SKM-1 treated with dmso at 0.1 percent for 144 hours (cell line): ENCODE data around the gene HMGA1.
"Not testable (repeated sequence)": the region's sequence is repeated elsewhere in the genome, so short reads cannot be mapped to it uniquely, and the experiment has no call there.

Experiments used
- DNase-seq: peaks from one replicate; lab custom pipeline; 2025; ENCODE audit not compliant: unreplicated experiment; lab: John Stamatoyannopoulos, UW

The HMGA1 gene

DNA sequence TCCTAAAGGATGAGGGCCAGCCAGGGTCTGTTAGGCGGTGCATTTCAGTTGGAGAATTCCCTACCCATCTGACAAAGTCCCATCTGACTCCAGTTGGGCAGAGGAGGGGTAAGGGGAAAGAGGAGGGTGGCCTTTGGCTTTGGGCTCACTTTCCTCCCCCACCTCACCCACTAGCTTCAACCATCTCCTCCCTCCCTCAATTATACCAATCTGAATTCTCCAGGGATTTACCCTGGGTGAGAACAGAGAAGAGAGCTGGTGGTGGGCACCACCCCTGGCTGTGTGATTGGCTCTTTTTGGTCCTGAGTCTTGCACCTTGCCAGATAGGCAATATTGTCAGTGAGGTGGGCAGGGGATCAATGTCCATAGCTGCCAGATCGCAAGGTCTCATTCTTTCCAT, 3.2 kb downstream of the HMGA1 start:
- DNase-seq = no peak

DNA sequence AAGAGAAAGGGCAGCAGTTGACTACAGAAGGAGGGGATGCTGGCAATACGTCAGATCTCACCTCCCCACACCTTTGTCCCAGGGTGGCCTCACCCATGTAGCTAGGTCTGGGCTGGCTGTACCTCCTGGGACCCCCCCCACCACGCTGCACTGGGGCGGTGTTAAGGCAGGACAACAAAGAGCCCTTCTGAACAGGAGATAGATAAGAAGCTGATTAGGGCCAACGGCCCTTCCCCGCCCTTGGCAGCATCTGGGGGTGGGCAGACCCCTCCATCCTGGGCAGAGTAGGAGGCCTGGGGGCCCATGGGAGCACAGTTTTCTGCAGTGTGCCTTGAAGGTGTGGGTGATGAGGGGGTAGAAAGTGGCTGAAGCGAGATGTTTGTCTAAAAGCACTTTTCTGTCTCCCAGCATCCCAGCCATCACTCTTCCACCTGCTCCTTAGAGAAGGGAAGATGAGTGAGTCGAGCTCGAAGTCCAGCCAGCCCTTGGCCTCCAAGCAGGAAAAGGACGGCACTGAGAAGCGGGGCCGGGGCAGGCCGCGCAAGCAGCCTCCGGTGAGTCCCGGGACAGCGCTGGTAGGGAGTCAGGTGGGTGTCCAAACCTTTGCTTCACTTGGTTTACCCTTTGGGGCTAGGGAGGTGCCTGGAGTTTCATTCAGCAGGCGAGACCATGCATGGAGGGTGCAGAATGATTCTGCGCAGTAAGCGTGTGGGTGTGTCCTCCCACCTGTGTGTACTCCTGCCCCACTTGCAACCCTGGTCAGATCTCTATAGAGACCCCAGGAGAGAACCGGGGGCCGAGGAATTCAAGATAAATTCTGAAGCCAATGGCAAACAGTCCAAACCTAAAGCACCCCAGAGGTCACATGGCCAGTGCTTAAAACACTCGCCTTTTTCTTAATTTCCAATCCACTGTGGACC, 3.9 kb downstream of the HMGA1 start:
- DNase-seq = no peak

DNA sequence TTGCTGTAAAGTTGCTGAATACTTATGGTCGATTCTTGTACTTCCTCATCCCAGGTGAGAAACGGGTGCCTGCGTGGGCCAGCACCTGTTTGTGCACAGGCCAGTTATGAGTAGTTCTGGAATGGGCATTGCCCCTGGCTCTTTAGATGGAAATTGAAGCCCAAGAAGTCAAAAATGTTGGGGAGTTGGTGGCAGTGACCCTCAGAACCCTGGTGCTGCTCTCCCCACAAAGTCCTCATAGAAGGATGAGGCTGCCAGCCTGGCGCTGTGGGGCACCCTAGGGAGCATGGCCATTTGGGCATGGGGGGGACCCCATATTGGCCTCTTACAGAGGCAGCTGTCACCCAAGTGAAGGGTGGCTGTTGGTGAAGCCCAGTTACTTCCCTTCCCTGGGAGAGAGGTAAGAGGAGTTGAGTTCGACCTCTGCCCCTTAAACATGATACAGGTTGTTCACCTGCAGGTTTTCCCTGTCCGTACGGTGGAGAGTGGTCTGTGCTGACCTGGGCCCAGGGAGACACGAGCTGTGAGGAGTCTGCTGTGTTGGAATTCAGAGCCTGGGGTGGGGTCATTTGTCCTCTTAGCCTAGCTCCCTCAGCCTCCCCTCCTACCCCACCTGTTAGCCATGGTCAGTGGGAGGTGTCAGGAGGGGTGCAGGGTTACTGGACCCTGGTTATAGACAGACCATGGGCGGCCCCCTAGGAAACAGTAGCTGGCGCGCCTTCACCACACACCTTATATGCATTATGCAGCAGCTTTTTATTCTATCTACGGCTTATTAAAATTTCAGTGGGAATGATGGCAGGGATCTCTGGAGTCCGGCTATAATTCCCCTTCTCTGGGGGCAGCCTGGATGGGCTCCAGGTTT, 4.9 kb downstream of the HMGA1 start:
- no peak for DNase-seq

DNA sequence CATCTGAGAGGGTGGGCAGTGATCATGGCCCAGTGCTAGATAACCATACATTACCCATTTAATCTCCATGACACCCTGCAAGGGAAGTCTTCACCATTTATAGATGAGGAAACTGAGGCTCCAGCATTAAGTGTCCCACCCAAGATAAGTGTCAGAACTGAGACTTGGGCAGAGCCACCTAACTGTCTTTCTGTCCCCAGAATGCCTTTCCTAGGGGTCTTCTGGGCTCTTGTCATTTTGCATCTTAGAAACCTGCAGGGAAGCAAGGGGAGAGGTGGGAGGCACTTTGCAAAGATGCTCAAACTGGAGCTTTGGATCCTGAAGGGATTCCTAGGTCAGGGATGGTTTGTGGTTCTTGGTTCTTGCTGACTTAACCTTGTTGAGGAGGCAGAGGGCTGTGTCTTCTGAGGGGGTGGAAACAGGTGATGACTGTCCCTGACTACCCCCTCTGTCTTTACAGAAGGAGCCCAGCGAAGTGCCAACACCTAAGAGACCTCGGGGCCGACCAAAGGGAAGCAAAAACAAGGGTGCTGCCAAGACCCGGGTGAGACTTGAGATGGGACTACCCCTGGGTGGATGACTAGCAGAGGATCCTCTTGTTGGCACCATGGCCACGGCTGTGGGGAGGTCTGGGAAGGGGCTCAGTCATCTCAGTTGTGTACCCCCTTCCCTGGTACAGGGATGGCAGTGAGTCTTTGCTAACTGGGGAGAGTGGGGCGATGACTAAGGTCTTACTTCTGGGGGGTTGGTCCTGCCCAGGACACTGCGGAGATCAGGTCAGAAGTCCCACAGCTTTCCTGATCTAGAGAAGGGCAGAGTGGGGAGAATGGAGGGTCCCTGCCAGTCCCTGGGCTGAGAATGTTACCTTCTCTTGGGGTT, 5.8 kb downstream of the HMGA1 start:
- no peak for DNase-seq

DNA sequence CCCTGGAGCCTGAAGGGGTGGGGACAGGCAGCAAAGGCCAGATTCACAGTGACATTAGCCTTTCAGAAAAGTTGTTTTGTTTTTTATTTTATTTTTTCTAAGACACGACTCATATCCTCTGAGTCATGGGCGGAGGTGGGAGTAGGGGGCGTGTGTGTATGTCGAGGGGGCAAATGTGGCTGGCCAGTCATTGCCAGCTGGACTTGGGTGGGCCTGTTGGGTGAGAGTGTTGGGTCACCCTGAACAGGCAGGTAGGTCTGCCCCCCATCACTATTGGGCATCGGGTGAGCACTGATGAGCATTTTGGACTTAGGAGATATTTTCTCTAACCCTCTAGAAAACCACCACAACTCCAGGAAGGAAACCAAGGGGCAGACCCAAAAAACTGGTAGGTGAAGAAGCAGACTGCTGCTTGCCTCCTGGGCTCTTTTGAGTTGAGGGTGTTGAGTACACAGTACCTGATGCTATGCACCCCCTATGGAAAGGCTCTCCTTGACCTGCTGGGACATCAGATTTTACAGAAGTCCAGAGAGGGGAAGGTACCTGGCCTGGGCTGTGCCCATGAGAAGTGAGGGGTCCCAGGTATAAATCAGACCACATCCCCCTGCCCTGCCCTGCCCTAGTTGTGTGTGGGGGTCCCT, 6.6 kb downstream of the HMGA1 start:
- no peak for DNase-seq

DNA sequence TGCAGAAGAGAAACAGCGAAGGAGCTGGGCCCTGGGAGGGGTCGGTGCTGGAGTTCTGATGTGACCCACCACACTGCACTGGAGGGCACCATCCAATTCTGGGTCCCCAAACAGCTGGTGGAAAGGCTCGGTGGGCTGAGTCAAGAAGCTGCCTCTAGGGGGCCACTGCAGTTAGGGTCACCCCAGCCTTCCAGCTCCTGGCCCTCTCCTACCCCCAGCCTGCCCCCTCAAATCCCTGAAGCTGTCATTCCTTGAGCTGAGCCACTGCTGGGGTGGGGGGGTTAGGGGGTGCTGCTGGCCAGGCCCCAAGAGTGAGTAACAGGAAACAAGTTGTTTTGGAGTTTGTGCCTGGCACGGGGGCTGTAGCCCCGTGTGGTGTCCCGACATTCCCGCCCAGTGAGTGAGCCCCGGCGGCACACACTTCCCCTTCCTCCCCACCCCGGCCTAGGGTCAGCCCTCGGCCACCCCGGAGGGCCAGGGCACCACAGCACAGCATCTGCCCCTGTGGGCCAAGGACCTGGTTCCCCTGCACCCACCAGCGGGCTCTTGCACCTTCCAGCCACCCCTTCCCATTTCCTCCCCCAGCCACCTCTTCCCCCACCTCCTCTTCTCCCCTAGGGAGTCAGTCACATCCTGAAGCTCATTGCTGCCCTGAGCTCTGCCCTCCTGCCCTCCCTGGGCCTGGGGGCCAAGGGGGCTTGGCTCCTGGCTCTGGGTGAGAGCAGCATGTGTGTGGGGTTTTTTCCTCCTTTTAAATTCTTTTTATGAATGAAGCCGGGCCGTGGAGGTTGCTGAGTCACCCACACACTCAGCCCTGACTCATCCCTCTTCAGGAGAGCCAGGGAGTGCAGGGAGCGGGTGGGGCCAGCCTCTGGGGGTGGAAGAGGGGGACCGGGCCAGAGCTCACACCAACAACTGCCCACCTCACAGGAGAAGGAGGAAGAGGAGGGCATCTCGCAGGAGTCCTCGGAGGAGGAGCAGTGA, 7.5 kb downstream of the HMGA1 start:
- DNase-seq = no peak

DNA sequence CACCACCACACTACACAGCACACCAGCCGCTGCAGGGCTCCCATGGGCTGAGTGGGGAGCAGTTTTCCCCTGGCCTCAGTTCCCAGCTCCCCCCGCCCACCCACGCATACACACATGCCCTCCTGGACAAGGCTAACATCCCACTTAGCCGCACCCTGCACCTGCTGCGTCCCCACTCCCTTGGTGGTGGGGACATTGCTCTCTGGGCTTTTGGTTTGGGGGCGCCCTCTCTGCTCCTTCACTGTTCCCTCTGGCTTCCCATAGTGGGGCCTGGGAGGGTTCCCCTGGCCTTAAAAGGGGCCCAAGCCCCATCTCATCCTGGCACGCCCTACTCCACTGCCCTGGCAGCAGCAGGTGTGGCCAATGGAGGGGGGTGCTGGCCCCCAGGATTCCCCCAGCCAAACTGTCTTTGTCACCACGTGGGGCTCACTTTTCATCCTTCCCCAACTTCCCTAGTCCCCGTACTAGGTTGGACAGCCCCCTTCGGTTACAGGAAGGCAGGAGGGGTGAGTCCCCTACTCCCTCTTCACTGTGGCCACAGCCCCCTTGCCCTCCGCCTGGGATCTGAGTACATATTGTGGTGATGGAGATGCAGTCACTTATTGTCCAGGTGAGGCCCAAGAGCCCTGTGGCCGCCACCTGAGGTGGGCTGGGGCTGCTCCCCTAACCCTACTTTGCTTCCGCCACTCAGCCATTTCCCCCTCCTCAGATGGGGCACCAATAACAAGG, 8.5 kb downstream of the HMGA1 start:
- not testable (repeated sequence) for DNase-seq

DNA sequence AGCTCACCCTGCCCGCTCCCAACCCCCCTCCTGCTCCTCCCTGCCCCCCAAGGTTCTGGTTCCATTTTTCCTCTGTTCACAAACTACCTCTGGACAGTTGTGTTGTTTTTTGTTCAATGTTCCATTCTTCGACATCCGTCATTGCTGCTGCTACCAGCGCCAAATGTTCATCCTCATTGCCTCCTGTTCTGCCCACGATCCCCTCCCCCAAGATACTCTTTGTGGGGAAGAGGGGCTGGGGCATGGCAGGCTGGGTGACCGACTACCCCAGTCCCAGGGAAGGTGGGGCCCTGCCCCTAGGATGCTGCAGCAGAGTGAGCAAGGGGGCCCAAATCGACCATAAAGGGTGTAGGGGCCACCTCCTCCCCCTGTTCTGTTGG, 9.1 kb downstream of the HMGA1 start:
- not testable (repeated sequence) for DNase-seq

DNA sequence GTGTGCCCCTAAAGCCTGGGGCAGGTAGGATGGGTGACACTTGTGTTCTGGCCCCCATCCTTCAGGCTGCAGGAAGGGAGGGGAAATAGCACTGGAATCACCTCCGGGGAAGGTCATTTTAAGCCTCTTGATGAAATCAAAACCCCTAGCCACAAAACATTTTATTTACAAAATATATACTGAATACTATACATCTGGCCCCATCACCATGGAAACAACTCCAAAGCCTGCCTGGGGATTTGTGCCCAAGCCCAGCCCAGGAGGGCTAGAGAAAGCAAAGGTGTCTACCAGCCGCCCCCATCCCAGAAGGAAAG, 9.5 kb downstream of the HMGA1 start:
- DNase-seq = no peak

DNA sequence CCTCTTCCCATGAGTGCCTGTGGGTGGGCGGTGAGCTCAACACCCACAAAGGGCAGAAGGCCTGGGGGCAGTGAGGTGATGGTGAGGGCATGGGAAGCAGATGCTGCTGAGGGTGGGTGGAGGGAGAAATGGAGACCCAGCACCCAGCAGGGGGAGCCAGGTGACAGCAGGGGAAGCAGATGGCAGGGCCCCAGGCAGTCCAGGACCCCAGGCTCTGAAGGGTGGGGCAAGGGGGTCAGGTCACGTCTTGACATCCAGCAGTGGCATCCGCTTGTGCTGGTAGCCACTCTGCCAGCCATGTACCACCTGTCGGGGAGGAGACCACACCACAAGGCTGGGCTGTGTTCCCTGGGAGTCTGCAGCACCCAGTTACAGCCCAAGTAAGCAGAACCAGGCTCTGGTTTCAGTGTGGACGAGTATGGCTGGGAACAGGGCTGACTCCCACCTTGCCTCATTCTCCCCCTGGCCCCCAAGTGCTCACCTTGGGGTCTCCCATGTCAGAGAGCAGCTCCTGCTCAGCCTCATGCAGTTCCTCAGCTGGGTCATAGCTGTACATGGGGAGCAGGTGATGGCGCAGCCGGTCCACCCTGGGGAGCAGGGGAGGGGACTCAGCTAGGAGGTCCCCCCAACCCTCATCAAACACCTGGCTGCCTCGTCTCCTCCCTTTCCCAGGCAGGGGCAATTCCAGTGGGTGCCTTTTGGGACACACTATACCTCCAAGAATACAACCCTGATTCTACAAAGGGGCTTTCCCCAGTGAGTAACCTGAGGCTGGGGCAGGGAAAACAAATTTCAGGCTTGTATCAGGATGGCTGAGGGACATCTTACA, 10.1 kb downstream of the HMGA1 start:
- peak; percentile 23 for DNase-seq

DNA sequence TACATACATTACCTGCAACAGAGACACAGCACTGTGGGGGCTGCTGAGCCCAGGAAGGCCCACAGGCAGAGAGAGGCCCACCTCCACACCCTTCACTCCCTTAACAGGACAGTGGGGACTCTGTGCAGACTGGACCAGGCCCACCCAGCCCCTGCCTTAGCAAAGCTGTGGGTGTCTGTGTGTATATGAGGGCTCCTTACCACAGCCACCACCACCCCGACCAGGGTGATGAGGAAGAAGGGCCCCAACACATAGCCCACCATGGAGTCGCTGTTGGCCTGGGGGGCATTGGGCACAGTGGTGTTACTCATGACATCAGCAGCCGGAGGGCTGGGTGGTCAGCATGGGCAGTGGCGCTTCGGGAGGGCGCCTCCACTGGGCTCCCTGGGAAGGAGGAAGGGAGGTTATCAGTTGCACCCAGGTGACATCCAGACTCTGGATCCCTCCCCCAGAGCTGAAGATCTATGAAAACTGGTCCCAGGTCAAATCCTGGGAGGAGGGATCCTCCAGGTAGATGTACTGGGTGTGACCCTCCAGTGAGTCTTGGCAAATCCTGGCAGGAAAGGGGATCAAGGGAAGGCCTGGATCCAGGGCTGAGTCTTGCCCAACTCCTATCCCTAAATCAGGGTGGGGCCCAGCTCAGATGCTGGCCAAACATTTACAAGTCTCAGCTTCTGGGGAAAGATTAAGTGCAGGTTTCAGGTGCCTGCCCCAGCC, 11.0 kb downstream of the HMGA1 start:
- no peak for DNase-seq

DNA sequence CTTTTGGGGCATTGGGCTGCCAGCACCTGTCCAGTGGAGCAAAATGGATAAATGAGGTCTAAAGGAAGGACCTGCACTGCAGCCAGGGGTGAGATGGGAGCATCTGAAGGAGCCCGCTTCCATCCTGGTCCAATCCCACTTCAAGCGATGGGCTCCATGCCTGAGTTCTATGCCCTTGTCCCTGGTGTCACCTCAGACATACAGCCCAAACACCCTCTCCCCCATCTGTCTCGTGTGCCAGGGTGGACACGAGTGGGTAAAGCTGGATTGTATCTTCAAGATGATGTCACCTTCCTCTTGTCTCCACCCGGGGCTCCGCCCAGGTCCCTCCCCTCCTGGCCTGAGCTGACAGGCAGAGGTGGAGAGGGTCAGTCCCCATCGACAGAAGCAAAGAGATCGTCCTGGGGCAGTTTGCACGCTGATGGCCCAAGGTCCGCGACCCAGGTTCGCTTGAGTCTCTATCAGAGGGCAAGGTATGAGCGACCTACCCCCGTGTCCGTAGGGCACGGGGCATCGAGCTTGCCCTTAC, 11.6 kb downstream of the HMGA1 start:
- DNase-seq = no peak

DNA sequence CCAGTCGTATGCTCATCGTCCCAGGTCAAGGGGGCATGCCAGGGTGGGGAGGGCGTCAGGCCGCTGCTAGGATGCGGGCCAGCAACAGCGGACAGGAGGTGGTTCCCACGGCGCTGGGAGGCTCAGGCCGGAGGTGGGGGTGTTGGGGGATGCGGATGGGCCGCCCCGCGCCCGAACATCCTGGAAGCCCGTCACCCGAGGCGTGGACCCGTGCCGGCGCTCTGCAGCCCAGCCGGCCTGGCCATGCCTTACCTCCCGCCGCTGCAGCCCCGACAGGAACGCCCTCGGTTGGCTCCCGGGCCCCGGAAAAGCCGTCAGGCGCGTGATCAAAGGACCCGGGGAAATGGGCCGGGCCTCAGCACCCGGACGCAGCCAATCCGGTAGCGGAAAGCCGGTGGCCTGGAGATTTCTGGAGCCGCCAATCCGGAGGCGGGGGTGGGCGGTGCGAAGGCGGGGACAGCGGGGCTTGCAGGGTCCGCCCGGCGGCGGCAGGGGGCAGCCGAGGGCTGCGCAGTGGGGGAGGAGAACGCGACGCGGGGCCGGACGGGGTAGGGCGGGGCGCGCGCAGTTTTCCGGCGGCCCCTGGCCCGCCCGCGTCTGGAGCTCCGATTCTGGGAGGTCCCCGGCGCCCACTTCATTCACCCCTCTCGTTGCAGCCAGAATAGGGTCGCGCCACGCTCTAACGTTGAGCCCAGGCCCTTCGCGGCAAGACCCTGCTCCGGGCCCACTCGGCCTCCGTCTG, 12.2 kb downstream of the HMGA1 start, which contains the start of gene SMIM29:
TSS of gene SMIM29 (minus strand) at position 280 of the 742 bp plus-strand sequence. CDS start 1,215 bp downstream, outside the sequence.
- DNase-seq = peak; percentile 95

DNA sequence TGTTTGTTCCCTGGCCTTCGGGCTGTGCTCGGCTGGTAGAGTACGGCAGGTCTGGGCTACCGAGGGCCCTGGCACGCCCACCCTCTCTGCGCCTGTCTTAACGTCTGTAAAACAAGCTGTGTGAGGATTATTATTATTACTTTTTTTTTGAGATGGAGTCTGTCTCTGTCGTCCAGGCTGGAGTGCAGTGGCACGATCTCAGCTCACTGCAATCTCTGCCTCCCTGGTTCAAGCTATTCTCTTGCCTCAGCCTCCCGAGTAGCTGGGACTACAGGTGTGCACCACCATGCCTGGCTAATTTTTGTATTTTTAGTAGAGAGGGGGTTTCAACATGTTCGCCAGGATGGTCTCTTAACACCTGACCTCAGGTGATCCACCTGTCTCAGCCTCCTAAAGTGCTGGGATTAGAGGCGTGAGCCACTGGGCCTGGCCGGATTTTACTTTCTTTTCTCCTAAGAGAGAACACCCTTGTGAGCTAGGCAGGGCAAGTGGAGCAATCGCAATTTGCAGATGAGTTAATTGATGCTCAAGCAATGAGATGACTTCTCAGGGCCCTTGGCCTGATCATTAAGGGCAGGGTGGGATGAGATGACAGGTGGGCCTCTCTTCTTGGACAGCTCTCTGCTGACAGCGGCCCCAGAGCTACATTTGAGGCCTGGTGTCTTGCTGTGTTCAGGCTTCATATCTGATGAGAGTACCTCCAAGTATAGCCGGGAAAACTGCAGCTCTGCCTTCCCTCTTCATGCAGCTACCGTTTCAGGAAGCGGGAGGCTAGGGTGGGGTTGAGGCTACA, 13.0 kb downstream of the HMGA1 start:
- DNase-seq = peak; percentile 60

DNA sequence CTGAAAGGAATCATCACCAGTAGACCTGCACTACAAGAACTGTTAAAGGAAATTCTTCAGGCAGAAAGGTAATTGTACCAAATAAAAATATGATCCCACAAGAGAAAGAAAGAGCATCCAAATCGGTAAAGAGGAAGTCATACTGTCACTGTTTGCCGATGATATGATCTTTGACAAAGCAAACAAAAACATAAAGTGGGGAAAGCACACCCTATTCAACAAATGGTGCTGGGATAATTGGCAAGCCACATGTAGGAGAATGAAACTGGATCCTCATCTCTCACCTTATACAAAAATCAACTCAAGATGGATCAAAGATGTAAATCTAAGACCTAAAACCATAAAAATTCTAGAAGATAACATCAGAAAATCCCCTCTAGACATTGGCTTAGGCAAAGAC, 15.7 kb downstream of the HMGA1 start:
- DNase-seq = not testable (repeated sequence)
